Gastroesophageal sphincter (tissue), 4 donors: ENCODE results near the gene CA4. TPM values are rescaled to one million over a fixed set of nuclear protein-coding genes. Genes with fewer than 3 reads are reported as not detected.
"Not testable (repeated sequence)": the region's sequence is repeated elsewhere in the genome, so short reads cannot be mapped to it uniquely, and the experiment has no call there.

Source experiments
- ATAC-seq: fragments of 150-250 bp; one replicate; pipeline ENCODE4 v1.9.1; 2016; ENCODE audit warnings: mild to moderate bottlenecking, moderate library complexity
- H3K27ac ChIP-seq, 4 donors: fragments of 200-600 bp; sonication (generic) in 3 of 4; 1 replicate in 3 of 4; 2 replicates in 1 of 4; pipeline ENCODE4 v1.5.1; 2016 to 2019
- H3K27me3 ChIP-seq: fragments of 200-600 bp; sonication (generic); one replicate; pipeline ENCODE4 v1.5.1; 2019
- H3K36me3 ChIP-seq, 2 donors: fragments of 200-600 bp; sonication (generic); one replicate each; pipeline ENCODE4 v1.5.1; 2019; ENCODE audit warnings: control low read depth in 1 of 2
- H3K4me1 ChIP-seq, 3 donors: fragments of 200-600 bp; sonication (generic); 1 replicate in 2 of 3; 2 replicates in 1 of 3; pipeline ENCODE4 v1.5.1; 2016 to 2019; ENCODE audit warnings: control low read depth in 2 of 3
- H3K4me3 ChIP-seq, 2 donors: fragments of 200-600 bp; sonication (generic); one replicate each; pipeline ENCODE4 v1.5.1; 2019; ENCODE audit warnings: mild to moderate bottlenecking in 1 of 2, moderate library complexity in 1 of 2
- H3K9me3 ChIP-seq, 3 donors: fragments of 200-600 bp; sonication (generic); one replicate each; pipeline ENCODE4 v1.5.1; 2017 to 2019; ENCODE audit warnings: control low read depth in 2 of 3
- EP300 ChIP-seq: sonication (generic); formaldehyde crosslinking; IDR thresholded peaks from one replicate; pipeline ENCODE4 v1.6.1; 2017; ENCODE audit warnings: antibody characterized with exemption, mild to moderate bottlenecking
- POLR2A ChIP-seq, 2 donors: fragments of 450-650 bp; IDR thresholded peaks; one replicate each; pipeline ENCODE4 v1.6.1; 2017; ENCODE audit warnings: antibody characterized with exemption in 2 of 2, mild to moderate bottlenecking in 2 of 2, moderate library complexity in 1 of 2
- POLR2AphosphoS5 ChIP-seq: sonication (generic); formaldehyde crosslinking; IDR thresholded peaks from one replicate; pipeline ENCODE4 v1.6.1; 2017; ENCODE audit warnings: antibody characterized with exemption
- WGBS, 2 donors: methylation state at CpG; one replicate each; pipeline ENCODE4 v1.1.5; 2018; ENCODE audit warnings: low coverage in 1 of 2; 5-methylcytosine and 5-hydroxymethylcytosine counted together
- total RNA-seq, 4 donors: library from RNA; depleted of rRNA; stranded (reverse); fragments of >200 nt; gene quantifications; one replicate each; pipeline ENCODE4 v1.1.0, GENCODE V29; 2016
- TF ChIP-seq, protein P1 (sequence below), 4 experiments: fragments of 200-600 bp in 2 of 4; fragments of 450-650 bp in 2 of 4; sonication (generic) in 1 of 4; IDR thresholded peaks; one replicate each; pipeline ENCODE4 v1.5.1; 2017 to 2019; ENCODE audit warnings: antibody characterized with exemption in 4 of 4, mild to moderate bottlenecking in 2 of 4, moderate library complexity in 2 of 4

Gene CA4
- total RNA-seq, 4 donors from 2014 or later, result 1.8 to 5.5 (median 3.3) TPM

DNA sequence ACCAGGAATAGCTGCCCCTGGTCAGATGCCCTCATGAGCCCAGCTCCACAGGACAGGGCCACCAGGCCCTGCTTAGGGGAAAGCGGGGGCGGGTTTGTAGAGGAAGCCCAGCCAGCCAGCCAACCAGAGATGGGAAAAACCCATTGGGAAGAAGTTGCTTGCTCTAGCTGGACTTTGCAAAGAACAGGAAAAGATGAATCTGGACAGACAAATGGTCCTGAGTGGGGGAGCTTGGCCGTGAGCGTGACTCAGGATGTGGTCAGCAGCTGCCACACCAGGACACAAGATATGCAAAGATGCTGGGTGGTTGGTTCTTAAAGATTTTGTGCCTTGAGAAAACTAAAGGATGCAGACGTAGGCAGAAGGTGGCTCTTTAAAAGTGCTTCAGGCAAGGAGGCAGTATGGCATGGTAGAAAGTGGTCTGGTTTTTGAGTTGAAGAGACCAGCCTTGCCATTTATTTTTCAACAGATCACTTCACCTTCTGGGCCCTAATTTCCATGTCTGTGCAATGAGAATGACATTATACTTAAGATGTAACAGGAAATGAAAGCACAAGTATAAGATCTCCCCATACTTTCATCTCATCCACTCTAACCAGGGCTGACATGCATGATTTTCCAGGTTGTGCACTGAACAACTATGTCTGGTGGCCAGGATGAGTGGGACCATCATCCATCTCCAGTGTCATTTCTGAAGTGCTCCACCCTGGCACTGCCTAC lies 43.3 kb upstream of the CA4 start:
- no peaks in the 10 kb centered on the region for H3K9me3 ChIP-seq
- ATAC-seq, result no peak
- H3K4me1 ChIP-seq, result no peaks in the 10 kb centered on the region
- no peak overlapping the region for H3K4me3 ChIP-seq
- TF ChIP-seq, protein P1, sequence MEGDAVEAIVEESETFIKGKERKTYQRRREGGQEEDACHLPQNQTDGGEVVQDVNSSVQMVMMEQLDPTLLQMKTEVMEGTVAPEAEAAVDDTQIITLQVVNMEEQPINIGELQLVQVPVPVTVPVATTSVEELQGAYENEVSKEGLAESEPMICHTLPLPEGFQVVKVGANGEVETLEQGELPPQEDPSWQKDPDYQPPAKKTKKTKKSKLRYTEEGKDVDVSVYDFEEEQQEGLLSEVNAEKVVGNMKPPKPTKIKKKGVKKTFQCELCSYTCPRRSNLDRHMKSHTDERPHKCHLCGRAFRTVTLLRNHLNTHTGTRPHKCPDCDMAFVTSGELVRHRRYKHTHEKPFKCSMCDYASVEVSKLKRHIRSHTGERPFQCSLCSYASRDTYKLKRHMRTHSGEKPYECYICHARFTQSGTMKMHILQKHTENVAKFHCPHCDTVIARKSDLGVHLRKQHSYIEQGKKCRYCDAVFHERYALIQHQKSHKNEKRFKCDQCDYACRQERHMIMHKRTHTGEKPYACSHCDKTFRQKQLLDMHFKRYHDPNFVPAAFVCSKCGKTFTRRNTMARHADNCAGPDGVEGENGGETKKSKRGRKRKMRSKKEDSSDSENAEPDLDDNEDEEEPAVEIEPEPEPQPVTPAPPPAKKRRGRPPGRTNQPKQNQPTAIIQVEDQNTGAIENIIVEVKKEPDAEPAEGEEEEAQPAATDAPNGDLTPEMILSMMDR (IDR thresholded peaks at IDR 0.05), result no peak
- TF ChIP-seq EP300 (no peak), POLR2AphosphoS5 (no peak), POLR2A (IDR thresholded peaks at IDR 0.05) (no peak)
- H3K27me3 ChIP-seq, result no peaks in the 10 kb centered on the region
- 88 to 95% methylated on average over 3 to 5 of the region's 5 CpGs for WGBS, 2 donors
- no peaks in the 10 kb centered on the region for H3K36me3 ChIP-seq
- H3K27ac ChIP-seq, result no peak overlapping the region

DNA sequence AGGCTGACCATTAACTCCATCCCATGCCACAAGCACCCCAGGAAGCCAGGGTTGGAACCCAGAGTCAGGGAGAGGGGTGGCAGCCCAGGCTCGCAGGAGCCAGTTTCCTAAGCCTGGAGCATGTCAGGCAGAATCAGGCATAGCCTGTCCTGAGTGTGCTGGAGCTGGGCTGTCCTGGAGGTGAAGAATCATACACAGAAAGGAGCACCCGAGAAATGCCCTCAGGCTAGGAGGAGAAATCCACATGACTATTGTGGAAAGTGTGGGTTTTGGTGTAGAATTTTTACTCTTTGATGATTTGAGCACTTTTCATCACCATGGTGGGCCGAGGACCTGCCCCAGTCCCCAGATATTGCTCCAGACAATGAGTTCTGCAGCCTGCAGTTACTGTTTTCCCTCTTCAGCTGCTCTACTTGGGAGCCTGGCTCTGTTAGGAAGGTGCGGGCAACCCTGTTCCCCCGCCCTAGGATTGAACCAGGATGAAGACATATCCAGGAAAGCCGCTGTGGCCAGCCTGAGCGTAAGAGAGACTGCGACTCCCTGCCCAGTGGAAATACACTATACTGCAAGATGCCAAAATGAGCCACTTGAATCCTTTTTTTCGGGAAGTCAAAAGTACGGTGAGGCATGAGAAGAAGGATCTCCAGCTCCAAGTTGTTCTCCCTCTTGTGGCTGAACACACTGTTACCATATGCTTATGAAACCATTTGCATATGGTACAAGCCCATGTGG lies 42.1 kb upstream of the CA4 start:
- TF ChIP-seq POLR2A (IDR thresholded peaks at IDR 0.05), result no peak
- no peak for TF ChIP-seq EP300
- no peak for TF ChIP-seq POLR2AphosphoS5
- WGBS, 2 donors, result 35 to 73% methylated on average over 2 to 5 of the region's 10 CpGs
- Histone ChIP-seq H3K4me1 (no peaks in the 10 kb centered on the region), H3K4me3 (no peak overlapping the region), H3K36me3 (no peaks in the 10 kb centered on the region), H3K27ac (no peak overlapping the region), H3K27me3 (no peaks in the 10 kb centered on the region), H3K9me3 (no peaks in the 10 kb centered on the region)
- no peak for ATAC-seq

DNA sequence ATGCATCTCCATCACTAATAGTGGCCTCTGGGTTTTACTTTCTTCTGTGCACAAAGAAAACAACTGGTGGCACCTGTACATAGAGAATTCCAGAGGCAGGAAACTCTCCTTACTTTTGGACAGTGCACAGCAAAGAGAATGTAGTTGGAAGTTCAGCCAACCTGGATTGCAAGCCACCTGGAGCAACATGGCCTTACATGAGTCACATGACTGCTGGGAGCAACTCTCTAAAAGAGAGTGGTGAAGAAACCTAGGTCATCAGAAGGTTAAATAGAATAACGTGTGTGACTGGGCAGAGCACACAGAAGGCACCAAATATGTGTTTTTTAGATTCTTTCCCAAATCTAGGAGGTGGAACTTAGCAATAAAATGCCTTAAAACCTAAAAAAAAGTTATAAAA lies 41.5 kb upstream of the CA4 start:
- not testable (repeated sequence) for H3K27me3 ChIP-seq, H3K4me1 ChIP-seq, H3K4me3 ChIP-seq, H3K27ac ChIP-seq, H3K36me3 ChIP-seq, ATAC-seq, H3K9me3 ChIP-seq
- whole genome bisulfite sequencing, 2 donors, result 43% methylated on average over 1 of the region's 1 CpG; no CpG with 5 or more reads in 1 of the 2 donors

DNA sequence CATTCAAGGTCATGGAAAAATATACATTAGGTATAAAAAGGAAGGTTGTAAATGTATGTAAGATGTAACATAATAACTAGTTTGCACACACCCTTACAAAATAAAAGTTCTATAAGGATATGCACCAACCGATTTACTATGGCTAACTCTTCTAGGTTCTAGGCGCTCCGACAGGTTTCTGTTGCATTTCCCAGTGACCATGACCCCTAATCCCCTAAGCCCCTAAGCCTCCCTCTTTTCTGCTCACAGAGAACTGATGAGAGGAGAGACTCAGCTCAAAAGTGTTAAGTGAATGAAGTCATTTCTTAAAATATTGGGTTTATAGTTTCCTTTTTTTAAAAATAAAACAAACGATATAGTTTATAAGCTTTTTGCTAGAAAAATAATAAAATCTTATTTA lies 41.1 kb upstream of the CA4 start:
- H3K4me1 ChIP-seq, result no peaks in the 10 kb centered on the region
- H3K36me3 ChIP-seq, result no peaks in the 10 kb centered on the region
- TF ChIP-seq, protein P1 (IDR thresholded peaks at IDR 0.05), result no peak
- TF ChIP-seq EP300 (no peak), POLR2AphosphoS5 (no peak), POLR2A (IDR thresholded peaks at IDR 0.05) (no peak)
- ATAC-seq, result no peak
- H3K27ac ChIP-seq, result no peak overlapping the region
- H3K4me3 ChIP-seq, result no peak overlapping the region
- H3K27me3 ChIP-seq, result no peaks in the 10 kb centered on the region
- no peaks in the 10 kb centered on the region for H3K9me3 ChIP-seq
- 75 to 76% methylated on average over 4 of the region's 4 CpGs for WGBS, 2 donors

DNA sequence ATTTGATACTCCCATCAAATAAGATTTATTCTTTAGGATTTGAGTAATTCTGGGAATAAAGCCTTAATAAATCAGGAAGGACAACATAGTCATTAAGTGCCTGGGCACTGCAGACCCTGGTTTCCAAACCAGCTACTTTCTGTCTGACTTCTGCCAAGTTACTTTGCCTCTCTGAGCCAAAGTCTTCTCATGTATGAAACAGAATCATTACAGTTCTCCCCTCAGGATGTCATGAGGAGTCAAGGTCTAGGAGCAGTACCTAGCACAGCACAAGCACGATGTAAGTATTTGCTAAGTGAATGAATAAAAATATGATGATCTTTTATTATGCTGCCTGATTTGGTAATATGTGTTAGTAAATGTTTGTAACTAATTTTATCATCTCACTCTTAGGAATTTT lies 40.6 kb upstream of the CA4 start:
- H3K27ac ChIP-seq, result no peak overlapping the region
- H3K36me3 ChIP-seq, result no peaks in the 10 kb centered on the region
- H3K27me3 ChIP-seq, result no peaks in the 10 kb centered on the region
- H3K9me3 ChIP-seq, result no peaks in the 10 kb centered on the region
- whole genome bisulfite sequencing, 2 donors, result 75 to 100% methylated on average over 1 of the region's 1 CpG
- no peak overlapping the region for H3K4me3 ChIP-seq
- TF ChIP-seq POLR2AphosphoS5 (no peak), EP300 (no peak), POLR2A (IDR thresholded peaks at IDR 0.05) (no peak)
- TF ChIP-seq, protein P1 (IDR thresholded peaks at IDR 0.05), result no peak
- H3K4me1 ChIP-seq, result no peaks in the 10 kb centered on the region
- no peak for ATAC-seq

DNA sequence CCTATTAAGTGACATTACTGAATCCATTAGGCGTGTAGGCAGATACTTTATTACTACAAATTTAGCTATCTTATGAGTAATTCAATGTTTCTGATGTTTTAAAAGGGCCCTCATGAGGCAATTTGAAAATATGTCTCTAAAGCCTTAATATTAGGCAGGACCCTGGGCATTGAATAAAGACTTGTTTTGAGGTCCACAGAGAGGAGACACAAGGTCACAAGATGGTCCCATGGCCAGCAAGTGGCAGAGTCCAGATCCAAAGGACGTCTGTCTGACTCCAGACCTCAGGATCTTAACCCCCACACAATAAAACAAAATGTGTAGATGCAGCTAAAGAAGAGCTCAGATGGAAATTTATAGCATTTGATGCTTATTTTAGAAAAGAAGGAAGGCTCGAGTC lies 39.2 kb upstream of the CA4 start:
- no peaks in the 10 kb centered on the region for H3K9me3 ChIP-seq
- no peak overlapping the region for H3K27ac ChIP-seq
- H3K4me3 ChIP-seq, result no peak overlapping the region
- TF ChIP-seq, protein P1 (IDR thresholded peaks at IDR 0.05), result no peak
- TF ChIP-seq POLR2AphosphoS5, result no peak
- TF ChIP-seq EP300, result no peak
- no peaks in the 10 kb centered on the region for H3K27me3 ChIP-seq
- no peaks in the 10 kb centered on the region for H3K4me1 ChIP-seq
- 38 to 46% methylated on average over 2 of the region's 3 CpGs for WGBS, 2 donors
- ATAC-seq, result no peak
- no peaks in the 10 kb centered on the region for H3K36me3 ChIP-seq
